Adrenal gland (tissue), 5 donors: ENCODE measurements around the gene ZNF727.

Experiments used
- POLR2A ChIP-seq, 2 donors: fragments of 450-650 bp; IDR thresholded peaks; one replicate each; pipeline ENCODE4 v1.6.1; 2017; ENCODE audit warnings: antibody characterized with exemption in 2 of 2, mild to moderate bottlenecking in 2 of 2, moderate library complexity in 1 of 2
- TF ChIP-seq, protein P1 (sequence below), 6 experiments: fragments of 450-650 bp in 4 of 6; fragments of 200-600 bp in 2 of 6; sonication (generic) in 1 of 6; IDR thresholded peaks; 1 replicate in 5 of 6; 2 replicates in 1 of 6; pipeline versions ENCODE4 v1.5.1 to v1.8.0; 2016 to 2021; ENCODE audit warnings: antibody characterized with exemption in 6 of 6, mild to moderate bottlenecking in 2 of 6, moderate library complexity in 1 of 6
- donor health status: DM: no; HTN: no; CAD: no.

DNA sequence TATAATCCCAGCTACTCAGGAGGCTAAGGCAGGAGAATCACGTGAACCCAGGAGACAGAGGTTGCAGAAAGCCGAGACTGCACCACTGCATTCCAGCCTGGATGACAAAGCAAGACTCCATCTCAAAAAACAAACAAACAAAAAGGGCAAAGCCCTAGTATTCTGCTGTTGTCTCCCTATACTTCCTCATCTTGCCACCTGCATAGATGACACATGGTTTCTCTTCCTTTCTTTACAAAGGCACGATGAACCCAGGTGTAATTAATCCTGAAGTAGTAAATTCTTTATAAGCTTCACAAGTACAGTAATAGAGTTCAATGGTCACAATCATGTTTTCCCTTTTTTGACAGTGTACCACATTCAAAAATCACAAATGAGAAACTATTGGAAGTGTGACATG lies 9.8 kb upstream of the ZNF727 start:
- TF ChIP-seq, protein P1, sequence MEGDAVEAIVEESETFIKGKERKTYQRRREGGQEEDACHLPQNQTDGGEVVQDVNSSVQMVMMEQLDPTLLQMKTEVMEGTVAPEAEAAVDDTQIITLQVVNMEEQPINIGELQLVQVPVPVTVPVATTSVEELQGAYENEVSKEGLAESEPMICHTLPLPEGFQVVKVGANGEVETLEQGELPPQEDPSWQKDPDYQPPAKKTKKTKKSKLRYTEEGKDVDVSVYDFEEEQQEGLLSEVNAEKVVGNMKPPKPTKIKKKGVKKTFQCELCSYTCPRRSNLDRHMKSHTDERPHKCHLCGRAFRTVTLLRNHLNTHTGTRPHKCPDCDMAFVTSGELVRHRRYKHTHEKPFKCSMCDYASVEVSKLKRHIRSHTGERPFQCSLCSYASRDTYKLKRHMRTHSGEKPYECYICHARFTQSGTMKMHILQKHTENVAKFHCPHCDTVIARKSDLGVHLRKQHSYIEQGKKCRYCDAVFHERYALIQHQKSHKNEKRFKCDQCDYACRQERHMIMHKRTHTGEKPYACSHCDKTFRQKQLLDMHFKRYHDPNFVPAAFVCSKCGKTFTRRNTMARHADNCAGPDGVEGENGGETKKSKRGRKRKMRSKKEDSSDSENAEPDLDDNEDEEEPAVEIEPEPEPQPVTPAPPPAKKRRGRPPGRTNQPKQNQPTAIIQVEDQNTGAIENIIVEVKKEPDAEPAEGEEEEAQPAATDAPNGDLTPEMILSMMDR (IDR thresholded peaks at IDR 0.05), result no peak
- no peak for TF ChIP-seq POLR2A (IDR thresholded peaks at IDR 0.05)
